NCI-H345 (cell line): ENCODE data around the gene SPZ1.
"Not testable (repeated sequence)": the region's sequence is repeated elsewhere in the genome, so short reads cannot be mapped to it uniquely, and the experiment has no call there.

Experiments
- DNase-seq: peaks from one replicate; lab custom pipeline; 2025; lab: John Stamatoyannopoulos, UW

The SPZ1 gene

GRCh38 chr5:80337379-80337778, 17.6 kb downstream of the SPZ1 start:
- no peak for DNase-seq

- DNase-seq: no peak
Measured at GRCh38 chr5:80339116-80339515, 19.3 kb downstream of the SPZ1 start.

GRCh38 chr5:80341016-80341775, 21.4 kb downstream of the SPZ1 start:
- no peak for DNase-seq

GRCh38 chr5:80343067-80343466, 23.3 kb downstream of the SPZ1 start:
- no peak for DNase-seq

- DNase-seq: peak; percentile 25
Measured at GRCh38 chr5:80346055-80346454, 26.3 kb downstream of the SPZ1 start.

- no peak for DNase-seq
Measured at GRCh38 chr5:80348171-80348570, 28.4 kb downstream of the SPZ1 start.

- not testable (repeated sequence) for DNase-seq
Measured at GRCh38 chr5:80351019-80351418, 31.2 kb downstream of the SPZ1 start.

GRCh38 chr5:80355686-80356085, 35.9 kb downstream of the SPZ1 start:
- no peak for DNase-seq

- no peak for DNase-seq
Measured at GRCh38 chr5:80357671-80358070, 37.9 kb downstream of the SPZ1 start.

- DNase-seq: no peak
Measured at GRCh38 chr5:80360914-80361444, 41.2 kb downstream of the SPZ1 start.

GRCh38 chr5:80364892-80365291, 45.1 kb downstream of the SPZ1 start:
- DNase-seq: no peak

- no peak for DNase-seq
Measured at GRCh38 chr5:80368661-80369480, 49.1 kb downstream of the SPZ1 start.

- no peak for DNase-seq
Measured at GRCh38 chr5:80369521-80369920, 49.7 kb downstream of the SPZ1 start.

- DNase-seq: no peak
Measured at GRCh38 chr5:80370390-80370789, 50.6 kb downstream of the SPZ1 start.
